ENCODE measurements around the gene NR1I2.

- TF ChIP-seq POLR2A (IDR thresholded peaks at IDR 0.05) (no peak), CTCF (IDR thresholded peaks at IDR 0.05) (no peak)
These were observed 14.9 kb downstream of the NR1I2 start for GRCh38 chr3:119796785-119797184.
